Keratinocyte (primary cell): Measurements from ENCODE around the gene ARRB1. TPM values are rescaled to one million over a fixed set of nuclear protein-coding genes. Genes with fewer than 3 reads are reported as not detected.
A peak's percentile ranks its signal among the peaks of the same experiment; 100 is the strongest.

Source experiments
- DNase-seq: peaks from one replicate; pipeline ENCODE4 v3.0.0-alpha.2; 2011; ENCODE audit warnings: low read depth, missing footprints, low spot score
- FAIRE-seq: peaks from 2 replicates; lab custom pipeline; 2011; peaks lifted over from hg19 to GRCh38; lab: Jason Lieb, UNC
- H2AFZ ChIP-seq: 2 replicates; pipeline ENCODE4 v1.6.0; 2012; ENCODE audit warnings: low read length, control low read depth, inconsistent platforms; ENCODE audit not compliant: control insufficient read depth
- H3K27ac ChIP-seq: 2 replicates; pipeline ENCODE4 v1.5.1; 2011; ENCODE audit warnings: low read length; ENCODE audit not compliant: control insufficient read depth, insufficient read depth
- H3K27me3 ChIP-seq: 3 replicates; pipeline ENCODE4 v1.6.0; 2011; ENCODE audit warnings: low read length; ENCODE audit not compliant: control insufficient read depth, insufficient read depth; ENCODE audit errors: extremely low read depth
- H3K36me3 ChIP-seq, 2 experiments: 2 replicates in 1 of 2; 3 replicates in 1 of 2; pipeline ENCODE4 v1.5.1; 2011; ENCODE audit warnings: low read length in 2 of 2, mild to moderate bottlenecking in 1 of 2; ENCODE audit not compliant: control insufficient read depth in 2 of 2, insufficient read depth in 2 of 2; ENCODE audit errors: extremely low read depth in 1 of 2
- H3K4me1 ChIP-seq: 3 replicates; pipeline ENCODE4 v1.5.1; 2011; ENCODE audit warnings: low read length; ENCODE audit not compliant: control insufficient read depth, insufficient read depth; ENCODE audit errors: extremely low read depth
- H3K4me2 ChIP-seq: 3 replicates; pipeline ENCODE4 v1.6.0; 2011; ENCODE audit warnings: low read depth, low read length; ENCODE audit not compliant: control insufficient read depth, insufficient read depth; ENCODE audit errors: extremely low read depth
- H3K4me3 ChIP-seq, 3 experiments: fragments of 200-600 bp in 1 of 3; sonication (generic) in 1 of 3; 2 replicates in 2 of 3; 3 replicates in 1 of 3; pipeline ENCODE4 v1.5.1; 2011 to 2016; ENCODE audit warnings: low read length in 3 of 3, mild to moderate bottlenecking in 3 of 3, control low read depth in 2 of 3, inconsistent platforms in 1 of 3, low read depth in 1 of 3, mixed read lengths in 1 of 3, mixed run types in 1 of 3, moderate library complexity in 1 of 3; ENCODE audit not compliant: control insufficient read depth in 2 of 3, insufficient read depth in 2 of 3; ENCODE audit errors: extremely low read depth in 1 of 3
- H3K79me2 ChIP-seq: 2 replicates; pipeline ENCODE4 v1.6.0; 2012; ENCODE audit warnings: low read length; ENCODE audit not compliant: control insufficient read depth, insufficient read depth
- H3K9ac ChIP-seq: 3 replicates; pipeline ENCODE4 v1.6.0; 2011; ENCODE audit warnings: low read length; ENCODE audit not compliant: control insufficient read depth, insufficient read depth; ENCODE audit errors: extremely low read depth
- H3K9me1 ChIP-seq: 3 replicates; pipeline ENCODE4 v1.6.0; 2011; ENCODE audit warnings: low read length; ENCODE audit not compliant: control insufficient read depth, insufficient read depth; ENCODE audit errors: extremely low read depth
- H3K9me3 ChIP-seq: 2 replicates; pipeline ENCODE4 v1.5.1; 2012; ENCODE audit warnings: low read depth, low read length; ENCODE audit not compliant: control insufficient read depth
- H4K20me1 ChIP-seq: 3 replicates; pipeline ENCODE4 v1.6.0; 2011; ENCODE audit warnings: low read length; ENCODE audit not compliant: control insufficient read depth, insufficient read depth; ENCODE audit errors: extremely low read depth
- CTCF ChIP-seq, 3 experiments: IDR thresholded peaks in 1 of 3; conservative IDR thresholded peaks in 1 of 3; optimal IDR thresholded peaks in 1 of 3; 2 replicates in 2 of 3; 3 replicates in 1 of 3; pipeline versions ENCODE3 to v1.5.1; 2011; ENCODE audit warnings: low read length in 3 of 3, mild to moderate bottlenecking in 3 of 3, moderate library complexity in 2 of 3, control low read depth in 1 of 3, inconsistent platforms in 1 of 3; ENCODE audit not compliant: insufficient read depth in 2 of 3; ENCODE audit errors: extremely low read depth in 1 of 3
- EZH2 ChIP-seq: IDR thresholded peaks from one replicate; pipeline ENCODE4 v1.6.1; 2012; ENCODE audit warnings: inconsistent platforms, mild to moderate bottlenecking, low read length, moderate library complexity
- dilution Hi-C: fragments of 300-500 bp; cut with MboI; formaldehyde crosslinking; loops from one replicate; pipeline ENCODE4 v1.7.0; 2020; ENCODE audit warnings: low sequenced_read_pairs; ENCODE audit not compliant: extremely low pct_ligation_motif_present
- polyA plus RNA-seq, 5 experiments: library from polyadenylated mRNA; depleted of rRNA in 3 of 5; stranded (reverse) in 3 of 5; stranded (forward) in 1 of 5; unstranded in 1 of 5; fragments of >200 nt; gene quantifications; 1 replicate in 1 of 5; 2 replicates in 3 of 5; 3 replicates in 1 of 5; pipeline versions ENCODE4 v1.2.1 to v1.2.3, GENCODE V29; 2011 to 2012; ENCODE audit warnings: missing spikeins in 2 of 5, low read depth in 1 of 5, low replicate concordance in 1 of 5

The ARRB1 gene
- polyA plus RNA-seq, 1 donor (not counting 4 experiments of a cell fraction or from before 2014, with no cell fraction given): 0.94 TPM

DNA sequence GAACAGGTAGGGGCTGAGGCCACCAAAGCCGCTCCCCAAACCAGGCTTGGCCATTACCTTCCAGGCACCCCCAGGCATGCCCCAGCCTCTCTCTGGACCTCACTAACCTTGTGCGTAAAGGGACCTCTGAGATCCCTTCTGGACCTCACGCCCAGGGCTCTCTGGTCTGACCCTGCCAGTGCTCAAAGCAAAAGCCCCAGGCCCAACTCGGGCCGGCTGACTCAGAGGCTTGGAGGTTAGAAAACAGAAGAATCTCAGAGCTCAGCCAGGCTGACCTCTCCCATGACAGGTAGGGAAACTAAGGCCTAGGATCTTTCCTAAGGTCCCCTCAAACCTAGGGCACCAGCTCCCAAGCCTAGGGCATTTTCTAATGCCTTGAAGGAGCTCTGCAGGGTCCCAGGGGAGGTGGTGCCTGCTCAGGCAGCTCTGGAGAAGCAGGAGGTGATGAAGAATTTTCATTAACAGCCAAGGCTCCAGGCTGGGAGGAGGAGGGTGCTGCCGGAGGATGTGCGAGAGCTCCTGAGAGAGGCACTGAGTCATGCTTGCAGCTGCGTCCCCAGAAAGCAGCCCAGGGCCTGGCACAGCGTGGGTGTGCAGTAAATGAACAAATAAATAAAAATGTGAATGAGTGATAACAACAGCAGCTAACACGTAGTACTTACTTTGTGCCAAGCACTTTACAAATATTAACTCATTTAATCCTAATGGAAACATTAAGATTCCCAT, 25.6 kb downstream of the ARRB1 start:
- H3K36me3 ChIP-seq: no peaks in the 10 kb centered on the region
- TF ChIP-seq EZH2 (no peak), CTCF (optimal IDR thresholded peaks at IDR 0.05 in 1 of 3, IDR thresholded peaks at IDR 0.05 in 1 of 3, conservative IDR thresholded peaks at IDR 0.05 in 1 of 3; ENCODE audit: extremely low read depth in 1 of 3, insufficient read depth in 2 of 3, low read length in 3 of 3) (no peak)
- H2AFZ ChIP-seq: peak overlapping the region; percentile 66
- H4K20me1 ChIP-seq: no peaks in the 10 kb centered on the region
- H3K79me2 ChIP-seq: no peaks in the 10 kb centered on the region
- peak overlapping the region; percentile 68 for H3K27ac ChIP-seq
- peak; percentile 41 for DNase-seq
- dilution Hi-C loops: no loop called here
- no peak overlapping the region for H3K9ac ChIP-seq
- no peaks in the 10 kb centered on the region for H3K27me3 ChIP-seq
- peak overlapping the region; percentile 53 for H3K4me2 ChIP-seq
- no peaks in the 10 kb centered on the region for H3K9me3 ChIP-seq
- peaks cover 19% of the 10 kb centered on the region for H3K4me1 ChIP-seq
- FAIRE-seq: peak; percentile 62
- no peaks in the 10 kb centered on the region for H3K9me1 ChIP-seq
- H3K4me3 ChIP-seq: no peak overlapping the region

DNA sequence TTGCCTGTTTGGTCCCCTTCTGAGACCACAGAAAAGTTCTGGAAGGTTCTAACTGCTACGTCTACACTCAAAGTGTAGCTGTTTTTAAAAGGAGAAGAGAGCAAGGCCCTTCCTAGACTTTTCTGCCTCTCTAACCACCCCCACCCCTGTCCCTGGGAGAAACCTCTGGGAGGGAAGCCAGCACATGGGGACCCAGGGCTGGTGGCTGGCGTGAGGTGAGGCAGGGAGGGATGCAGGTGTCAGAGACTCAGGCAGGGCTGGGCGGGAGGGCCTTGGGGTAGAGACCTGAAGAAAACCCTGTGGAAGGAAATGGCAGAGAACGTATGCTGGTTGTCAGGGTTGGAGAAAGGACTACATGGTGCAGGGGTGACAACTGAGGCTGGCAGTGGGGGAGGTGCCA, 26.7 kb downstream of the ARRB1 start:
- Histone ChIP-seq H3K4me3 (no peak overlapping the region), H3K4me2 (no peak overlapping the region), H3K27ac (no peak overlapping the region), H3K36me3 (no peaks in the 10 kb centered on the region), H3K9me1 (no peaks in the 10 kb centered on the region), H3K79me2 (no peaks in the 10 kb centered on the region), H3K27me3 (no peaks in the 10 kb centered on the region), H3K9me3 (no peaks in the 10 kb centered on the region), H3K9ac (no peak overlapping the region), H2AFZ (no peak overlapping the region), H4K20me1 (no peaks in the 10 kb centered on the region), H3K4me1 (peaks cover 19% of the 10 kb centered on the region)
- FAIRE-seq (no peak), DNase-seq (no peak)
- dilution Hi-C loops: no loop called here
- TF ChIP-seq EZH2: no peak
- no peak for TF ChIP-seq CTCF (optimal IDR thresholded peaks at IDR 0.05 in 1 of 3, IDR thresholded peaks at IDR 0.05 in 1 of 3, conservative IDR thresholded peaks at IDR 0.05 in 1 of 3; ENCODE audit: extremely low read depth in 1 of 3, insufficient read depth in 2 of 3, low read length in 3 of 3)
